GM12873 (cell line): ENCODE data around the gene TLR3.

ENCODE experiments used
- CTCF ChIP-seq: IDR thresholded peaks from 2 replicates; pipeline ENCODE4 v1.5.1; 2012; ENCODE audit warnings: low read depth, mild to moderate bottlenecking, moderate library complexity, low read length, control low read depth; ENCODE audit not compliant: insufficient read depth; ENCODE audit errors: missing control alignments

TLR3 gene

GRCh38 chr4:186068581-186069348 lies at the start of gene TLR3:
Gene TLR3, plus strand, starts transcription at chr4:186069156. Its CDS starts 7,464 bp downstream, at chr4:186076620.
- no peak for TF ChIP-seq CTCF

- TF ChIP-seq CTCF, result no peak
These were observed 49.7 kb upstream of the TLR3 start for GRCh38 chr4:186019269-186019668.

GRCh38 chr4:186020106-186020792 lies 48.7 kb upstream of the TLR3 start:
- TF ChIP-seq CTCF, result no peak

- TF ChIP-seq CTCF, result no peak
These were observed 48.1 kb upstream of the TLR3 start for GRCh38 chr4:186020793-186021407.

- TF ChIP-seq CTCF, result peak; percentile 81
These were observed 47.3 kb upstream of the TLR3 start for GRCh38 chr4:186021461-186022167.

- TF ChIP-seq CTCF, result no peak
These were observed 45.0 kb upstream of the TLR3 start for GRCh38 chr4:186023975-186024374.

- no peak for TF ChIP-seq CTCF
These were observed 44.1 kb upstream of the TLR3 start for GRCh38 chr4:186024637-186025407.
